H1 (cell line): ENCODE measurements around the gene ELFN2. TPM values are rescaled to one million over a fixed set of nuclear protein-coding genes. Genes with fewer than 3 reads are reported as not detected.

Experiments used
- CTCF ChIA-PET: fragments of 300-600 bp; sonication (Branson Sonifier 250); formaldehyde crosslinking; loops from one replicate; lab custom pipeline; 2021; ENCODE audit not compliant: partially characterized antibody; lab: Charles Lee
- POLR2A ChIA-PET: fragments of 300-600 bp; sonication (Branson Sonifier 250); formaldehyde crosslinking; loops from one replicate; lab custom pipeline; 2021; ENCODE audit warnings: inconsistent platforms; ENCODE audit not compliant: partially characterized antibody; lab: Charles Lee
- DNase-seq, 2 experiments: peaks; one replicate each; pipeline versions ENCODE4 v3.0.0 to v3.0.0-alpha.2; 2010 to 2022; ENCODE audit warnings: low spot score in 2 of 2, low read depth in 1 of 2, mixed read lengths in 1 of 2
- FAIRE-seq: peaks from 2 replicates; lab custom pipeline; 2011; peaks lifted over from hg19 to GRCh38; lab: Jason Lieb, UNC
- H2AFZ ChIP-seq: 2 replicates; pipeline ENCODE4 v1.8.1; 2012; ENCODE audit warnings: low read length, inconsistent platforms
- H2AK5ac ChIP-seq: 2 replicates; pipeline ENCODE4 v1.6.1; 2013; ENCODE audit warnings: low read depth, low read length
- H2BK120ac ChIP-seq: replicated peaks from 2 replicates; pipeline ENCODE3; 2013; ENCODE audit warnings: low read depth, low read length, inconsistent platforms
- H2BK12ac ChIP-seq: 2 replicates; pipeline ENCODE4 v1.6.1; 2013; ENCODE audit warnings: low read depth, low read length
- H2BK15ac ChIP-seq: 2 replicates; pipeline ENCODE4 v1.6.1; 2013; ENCODE audit warnings: low read length
- H2BK20ac ChIP-seq: 2 replicates; pipeline ENCODE4 v1.6.1; 2013; ENCODE audit warnings: low read length
- H2BK5ac ChIP-seq: 2 replicates; pipeline ENCODE4 v1.6.1; 2013; ENCODE audit warnings: low read depth, low read length
- H3K14ac ChIP-seq: 2 replicates; pipeline ENCODE4 v1.6.1; 2013; ENCODE audit warnings: inconsistent platforms; ENCODE audit not compliant: insufficient read length
- H3K18ac ChIP-seq: 2 replicates; pipeline ENCODE4 v1.6.1; 2013; ENCODE audit warnings: low read length; ENCODE audit errors: extremely low read depth
- H3K23ac ChIP-seq: 2 replicates; pipeline ENCODE4 v1.6.1; 2013; ENCODE audit warnings: inconsistent platforms; ENCODE audit not compliant: insufficient read length
- H3K23me2 ChIP-seq: 2 replicates; pipeline ENCODE4 v1.6.1; 2013; ENCODE audit warnings: low read depth, low read length
- H3K27ac ChIP-seq: 2 replicates; pipeline ENCODE4 v1.6.1; 2011; ENCODE audit warnings: low read depth, low read length, inconsistent platforms
- H3K27me3 ChIP-seq, 4 experiments: replicated peaks in 1 of 4; 1 replicate in 1 of 4; 2 replicates in 3 of 4; pipeline versions ENCODE4 v1.6.1 to v1.8.1; 2011 to 2013; ENCODE audit warnings: low read length in 3 of 4, mild to moderate bottlenecking in 3 of 4, inconsistent platforms in 2 of 4, mixed read lengths in 2 of 4, moderate library complexity in 1 of 4; ENCODE audit not compliant: control insufficient read depth in 3 of 4, insufficient read depth in 3 of 4; ENCODE audit errors: extremely low read depth in 1 of 4
- H3K36me3 ChIP-seq, 4 experiments: 2 replicates each; pipeline versions ENCODE4 v1.6.1 to v1.8.1; 2011 to 2013; ENCODE audit warnings: mild to moderate bottlenecking in 4 of 4, low read length in 3 of 4, moderate library complexity in 2 of 4, control low read depth in 1 of 4, inconsistent platforms in 1 of 4; ENCODE audit not compliant: insufficient read depth in 4 of 4, control insufficient read depth in 2 of 4
- H3K4ac ChIP-seq: replicated peaks from 2 replicates; pipeline ENCODE3; 2013; ENCODE audit warnings: low read length, low read depth, mixed read lengths, inconsistent platforms; ENCODE audit not compliant: insufficient read length
- H3K4me1 ChIP-seq, 4 experiments: replicated peaks in 1 of 4; 1 replicate in 1 of 4; 2 replicates in 3 of 4; pipeline versions ENCODE4 v1.6.1 to v1.8.1; 2011 to 2013; ENCODE audit warnings: low read length in 3 of 4, inconsistent platforms in 2 of 4, mixed read lengths in 1 of 4; ENCODE audit not compliant: insufficient read depth in 4 of 4, control insufficient read depth in 3 of 4
- H3K4me2 ChIP-seq, 2 experiments: 2 replicates each; pipeline versions ENCODE4 v1.6.1 to v1.8.1; 2011 to 2013; ENCODE audit warnings: low read depth in 2 of 2, low read length in 2 of 2, control low read depth in 1 of 2, inconsistent platforms in 1 of 2, mild to moderate bottlenecking in 1 of 2; ENCODE audit not compliant: insufficient read depth in 1 of 2
- H3K4me3 ChIP-seq, 4 experiments: fragments of 200-600, 300-600 bp in 1 of 4; sonication (generic), shearing (Covaris generic), sonication (Bioruptor Twin) in 1 of 4; 2 replicates each; pipeline versions ENCODE4 v1.5.1 to v1.8.1; 2011 to 2016; ENCODE audit warnings: low read length in 4 of 4, low read depth in 3 of 4, control low read depth in 2 of 4, inconsistent platforms in 2 of 4, mild to moderate bottlenecking in 2 of 4, mixed read lengths in 1 of 4, moderate library complexity in 1 of 4; ENCODE audit not compliant: insufficient read depth in 2 of 4; ENCODE audit errors: extremely low read depth in 1 of 4
- H3K56ac ChIP-seq: replicated peaks from 2 replicates; pipeline ENCODE3; 2013; ENCODE audit warnings: low read depth, mild to moderate bottlenecking, mixed read lengths, low read length, inconsistent platforms; ENCODE audit not compliant: insufficient read length
- H3K79me1 ChIP-seq: 2 replicates; pipeline ENCODE4 v1.6.1; 2013; ENCODE audit warnings: low read depth, low read length, control low read depth
- H3K79me2 ChIP-seq, 2 experiments: 2 replicates each; pipeline versions ENCODE4 v1.6.1 to v1.8.1; 2012 to 2013; ENCODE audit warnings: low read length in 2 of 2, mild to moderate bottlenecking in 2 of 2, inconsistent platforms in 1 of 2; ENCODE audit not compliant: insufficient read depth in 2 of 2, control insufficient read depth in 1 of 2
- H3K9ac ChIP-seq, 4 experiments: replicated peaks in 1 of 4; 1 replicate in 1 of 4; 2 replicates in 3 of 4; pipeline versions ENCODE4 v1.6.1 to v1.8.1; 2011 to 2013; ENCODE audit warnings: low read depth in 3 of 4, low read length in 3 of 4, control low read depth in 2 of 4, mild to moderate bottlenecking in 2 of 4, moderate library complexity in 2 of 4, inconsistent platforms in 1 of 4; ENCODE audit errors: extremely low read depth in 1 of 4
- H3K9me3 ChIP-seq, 2 experiments: 2 replicates each; pipeline versions ENCODE4 v1.6.1 to v1.8.1; 2012 to 2013; ENCODE audit warnings: mild to moderate bottlenecking in 2 of 2, moderate library complexity in 2 of 2, control low read depth in 1 of 2, inconsistent platforms in 1 of 2, low read depth in 1 of 2, low read length in 1 of 2, mixed read lengths in 1 of 2; ENCODE audit not compliant: insufficient read depth in 2 of 2
- H4K20me1 ChIP-seq, 2 experiments: replicated peaks in 1 of 2; 2 replicates each; pipeline versions ENCODE3 to v1.8.1; 2011 to 2013; ENCODE audit warnings: inconsistent platforms in 2 of 2, low read length in 2 of 2, mild to moderate bottlenecking in 1 of 2; ENCODE audit not compliant: insufficient read depth in 2 of 2, control insufficient read depth in 1 of 2
- H4K5ac ChIP-seq: 2 replicates; pipeline ENCODE4 v1.6.1; 2013; ENCODE audit warnings: low read length, low read depth, mixed read lengths, inconsistent platforms; ENCODE audit not compliant: insufficient read length
- H4K8ac ChIP-seq: 2 replicates; pipeline ENCODE4 v1.8.0; 2013; ENCODE audit warnings: mild to moderate bottlenecking, moderate library complexity, low read length, inconsistent platforms; ENCODE audit not compliant: insufficient read depth; ENCODE audit errors: extremely low read depth
- H4K91ac ChIP-seq: replicated peaks from 2 replicates; pipeline ENCODE3; 2013; ENCODE audit warnings: low read length, mixed read lengths, inconsistent platforms; ENCODE audit not compliant: insufficient read length
- ASH2L ChIP-seq: fragments of 200-600, 300-600 bp; sonication (generic); IDR thresholded peaks from one replicate; pipeline ENCODE4 v1.7.1; 2017; ENCODE audit warnings: low read length
- BACH1 ChIP-seq: IDR thresholded peaks from 2 replicates; pipeline ENCODE4 v1.6.1; 2012; ENCODE audit warnings: low read length, improper control_type of control experiment
- CBX5 ChIP-seq: fragments of 300-800, 300-1000 bp; sonication (generic); IDR thresholded peaks from 2 replicates; pipeline ENCODE4 v1.7.1; 2016; ENCODE audit warnings: antibody characterized with exemption, low read length, low read depth
- CREB1 ChIP-seq: IDR thresholded peaks from 2 replicates; pipeline ENCODE4 v1.6.1; 2012; ENCODE audit warnings: inconsistent platforms
- HDAC2 ChIP-seq, 2 experiments: fragments of 300-600 bp in 1 of 2; sonication (generic) in 1 of 2; IDR thresholded peaks; 2 replicates each; pipeline ENCODE4 v1.6.1; 2011 to 2012; ENCODE audit warnings: low read depth in 2 of 2, low read length in 2 of 2, mild to moderate bottlenecking in 2 of 2, moderate library complexity in 2 of 2, borderline replicate concordance in 1 of 2, inconsistent platforms in 1 of 2
- JUND ChIP-seq: IDR thresholded peaks from 2 replicates; pipeline ENCODE4 v1.6.1; 2011; ENCODE audit warnings: mild to moderate bottlenecking, improper control_type of control experiment, low read length
- KDM5A ChIP-seq: fragments of 200-600 bp; IDR thresholded peaks from 2 replicates; pipeline ENCODE4 v1.7.1; 2012; ENCODE audit warnings: mild to moderate bottlenecking, low read length, inconsistent platforms, mixed read lengths
- PHF8 ChIP-seq: fragments of 200-600 bp; sonication (generic); conservative IDR thresholded peaks from 2 replicates; pipeline ENCODE4 v1.7.1; 2012; ENCODE audit warnings: low read depth, mild to moderate bottlenecking, inconsistent platforms, low read length, moderate library complexity
- POLR2AphosphoS5 ChIP-seq: IDR thresholded peaks from 2 replicates; pipeline ENCODE4 v1.6.1; 2011; ENCODE audit warnings: low read depth, low read length
- RAD21 ChIP-seq, 2 experiments: IDR thresholded peaks in 1 of 2; conservative IDR thresholded peaks in 1 of 2; 2 replicates each; pipeline ENCODE4 v1.6.1; 2011; ENCODE audit warnings: low read depth in 2 of 2, low read length in 2 of 2, improper control_type of control experiment in 1 of 2, inconsistent platforms in 1 of 2, mild to moderate bottlenecking in 1 of 2, moderate library complexity in 1 of 2
- RBBP5 ChIP-seq: IDR thresholded peaks from 2 replicates; pipeline ENCODE4 v1.7.1; 2012; ENCODE audit warnings: low read depth, mild to moderate bottlenecking, inconsistent platforms, low read length, moderate library complexity, borderline replicate concordance
- SIN3A ChIP-seq, 2 experiments: IDR thresholded peaks in 1 of 2; conservative IDR thresholded peaks in 1 of 2; 2 replicates each; pipeline ENCODE4 v1.6.1; 2011 to 2012; ENCODE audit warnings: low read length in 2 of 2, improper control_type of control experiment in 1 of 2, low read depth in 1 of 2, mild to moderate bottlenecking in 1 of 2
- SRF ChIP-seq: IDR thresholded peaks from 2 replicates; pipeline ENCODE4 v1.6.1; 2011; ENCODE audit warnings: mild to moderate bottlenecking, low read depth, low read length, moderate library complexity
- ZNF274 ChIP-seq: IDR thresholded peaks from 2 replicates; pipeline ENCODE4 v1.7.0; 2012; ENCODE audit warnings: low read length, borderline replicate concordance; ENCODE audit errors: extremely low read depth
- WGBS, 2 experiments: shearing (Covaris generic) in 1 of 2; methylation state at CpG; one replicate each; pipeline versions ENCODE4 v1.1.6 to v1.1.7; 2013 to 2015; ENCODE audit warnings: low lambda C conversion rate in 2 of 2, mixed read lengths in 2 of 2, inconsistent platforms in 1 of 2, low coverage in 1 of 2, missing lambda C conversion rate in 1 of 2; ENCODE audit not compliant: insufficient replicate concordance in 2 of 2, insufficient coverage in 1 of 2, insufficient read length in 1 of 2; ENCODE audit errors: extremely low coverage in 1 of 2, missing lambda C conversion rate in 1 of 2; 5-methylcytosine and 5-hydroxymethylcytosine counted together
- polyA plus RNA-seq, 7 experiments: library from polyadenylated mRNA; depleted of rRNA in 3 of 7; stranded (reverse) in 5 of 7; unstranded in 2 of 7; fragments of >200 nt in 5 of 7; fragments of 200-250 nt in 2 of 7; gene quantifications; 1 replicate in 5 of 7; 2 replicates in 1 of 7; 4 replicates in 1 of 7; pipeline versions ENCODE4 v1.2.1 to v1.2.3, GENCODE V29; 2011 to 2013; ENCODE audit warnings: missing spikeins in 2 of 7, mixed read lengths in 2 of 7
- total RNA-seq: library from RNA; stranded (reverse); fragmentation: NEBNext Ultra II Directional; extraction: Animal tissue kit (Norgen Biotek cat#: 25700); gene quantifications from 2 replicates; pipeline ENCODE4 v1.2.1, GENCODE V29; 2021

The ELFN2 gene
- total and polyA plus RNA-seq, 2 of the 8 experiments (the other 6 are each of a cell fraction or from before 2014, with no cell fraction given) = 0.63 to 0.88 TPM

GRCh38 chr22:37413546-37413945, 13.7 kb downstream of the ELFN2 start:
- no peaks in the 10 kb centered on the region for H4K20me1 ChIP-seq
- H3K23ac ChIP-seq = no peak overlapping the region
- H3K56ac ChIP-seq = no peak overlapping the region
- no peaks in the 10 kb centered on the region; the same call in 1 of the 2 replicates for H3K23me2 ChIP-seq
- no peaks in the 10 kb centered on the region for H3K79me2 ChIP-seq
- no peak overlapping the region for H2BK5ac ChIP-seq
- FAIRE-seq (no peak), DNase-seq (no peak)
- H3K79me1 ChIP-seq = no peaks in the 10 kb centered on the region
- H3K4me1 ChIP-seq = peaks cover 0 to 9% (median 3%) of the 10 kb centered on the region in 4 experiments; a peak in 6 of 7 replicates
- no peak overlapping the region for H2AK5ac ChIP-seq
- no peak overlapping the region for H2BK120ac ChIP-seq
- H2AFZ ChIP-seq = no peak overlapping the region
- 83% methylated on average over 4 of the region's 4 CpGs; no CpG with 5 or more reads in 1 of the 2 experiments for WGBS, 2 experiments
- no peak overlapping the region for H3K4ac ChIP-seq
- no peak overlapping the region for H3K18ac ChIP-seq
- no peak overlapping the region for H3K27ac ChIP-seq
- no peak overlapping the region for H4K91ac ChIP-seq
- H2BK20ac ChIP-seq = no peak overlapping the region
- POLR2A ChIA-PET = interaction anchor here (0.6 to 0.9 kb wide), 2 partner anchors 15 to 389 kb away, joined by 3 read pairs; no protein-coding TSS in a partner anchor
- no peak overlapping the region for H3K4me2 ChIP-seq
- H4K5ac ChIP-seq = no peak overlapping the region
- no peak overlapping the region for H2BK12ac ChIP-seq
- no peak overlapping the region for H3K14ac ChIP-seq
- H3K27me3 ChIP-seq = peaks cover 0 to 2% (median 0%) of the 10 kb centered on the region in 4 experiments; a peak in 2 of 7 replicates
- no peaks in the 10 kb centered on the region for H3K36me3 ChIP-seq
- no peak overlapping the region for H3K9ac ChIP-seq
- H3K4me3 ChIP-seq = no peak overlapping the region
- H3K9me3 ChIP-seq = no peaks in the 10 kb centered on the region
- no peak overlapping the region for H2BK15ac ChIP-seq
- CTCF ChIA-PET = interaction anchor here (0.6 to 1.6 kb wide), 5 partner anchors 15 to 97 kb away, joined by 3 to 4 read pairs (median 3); no protein-coding TSS in a partner anchor
- H4K8ac ChIP-seq = no peak overlapping the region
- TF ChIP-seq CBX5 = no peak
- TF ChIP-seq POLR2AphosphoS5 = no peak
- TF ChIP-seq BACH1 = no peak
- TF ChIP-seq PHF8 = no peak
- TF ChIP-seq JUND = no peak
- no peak for TF ChIP-seq ZNF274
- no peak for TF ChIP-seq ASH2L
- TF ChIP-seq HDAC2 (IDR thresholded peaks at IDR 0.05; ENCODE audit: borderline replicate concordance in 1 of 2, low read depth in 2 of 2, low read length in 2 of 2) = no peak
- no peak for TF ChIP-seq SIN3A (conservative IDR thresholded peaks at IDR 0.05 in 1 of 2, IDR thresholded peaks at IDR 0.05 in 1 of 2; ENCODE audit: low read depth in 1 of 2, low read length in 2 of 2)
- no peak for TF ChIP-seq CREB1
- no peak for TF ChIP-seq RBBP5
- TF ChIP-seq KDM5A = no peak
- TF ChIP-seq SRF = no peak
- no peak for TF ChIP-seq RAD21 (IDR thresholded peaks at IDR 0.05 in 1 of 2, conservative IDR thresholded peaks at IDR 0.05 in 1 of 2; ENCODE audit: low read depth in 2 of 2, low read length in 2 of 2)
